DMS 273 (cell line): ENCODE results near the gene STPG3.

Experiments
- DNase-seq: peaks from one replicate; lab custom pipeline; 2025; ENCODE audit not compliant: unreplicated experiment; lab: John Stamatoyannopoulos, UW

STPG3 gene

GRCh38 chr9:137264067-137264466 lies 13.0 kb downstream of the STPG3 start:
- DNase-seq: no peak

GRCh38 chr9:137265496-137266161 lies 14.5 kb downstream of the STPG3 start:
- DNase-seq: no peak

- no peak for DNase-seq
These were observed 15.1 kb downstream of the STPG3 start for GRCh38 chr9:137266162-137266527.

- DNase-seq: no peak
These were observed 15.7 kb downstream of the STPG3 start for GRCh38 chr9:137266585-137267453.

GRCh38 chr9:137267933-137268355 lies 16.9 kb downstream of the STPG3 start:
- no peak for DNase-seq

- no peak for DNase-seq
These were observed 17.6 kb downstream of the STPG3 start for GRCh38 chr9:137268538-137269201.

- no peak for DNase-seq
These were observed 18.2 kb downstream of the STPG3 start for GRCh38 chr9:137269231-137269772.

- no peak for DNase-seq
These were observed 20.0 kb downstream of the STPG3 start for GRCh38 chr9:137270929-137271695.

GRCh38 chr9:137271696-137272076 lies 20.6 kb downstream of the STPG3 start:
- DNase-seq: no peak

- no peak for DNase-seq
These were observed 21.4 kb downstream of the STPG3 start for GRCh38 chr9:137272241-137273094.

- DNase-seq: no peak
These were observed 22.0 kb downstream of the STPG3 start for GRCh38 chr9:137273095-137273490.

GRCh38 chr9:137273611-137274320 lies 22.7 kb downstream of the STPG3 start:
- no peak for DNase-seq

GRCh38 chr9:137275203-137275587 lies 24.1 kb downstream of the STPG3 start:
- no peak for DNase-seq

- DNase-seq: no peak
These were observed 24.7 kb downstream of the STPG3 start for GRCh38 chr9:137275588-137276472.

- peak; percentile 62 for DNase-seq
These were observed 25.6 kb downstream of the STPG3 start for GRCh38 chr9:137276473-137277328.

GRCh38 chr9:137277329-137278041 lies 26.4 kb downstream of the STPG3 start, which contains the start of gene TOR4A:
TSS of gene TOR4A (plus strand) at chr9:137277726. CDS start at chr9:137278690, 964 bp downstream.
- no peak for DNase-seq
